ENCODE measurements around the gene WASL.
"Not testable (repeated sequence)": the region's sequence is repeated elsewhere in the genome, so short reads cannot be mapped to it uniquely, and the experiment has no call there.

WASL gene

GRCh38 chr7:123768493-123768892 lies 19.7 kb upstream of the WASL start:
- no peak for DNase-seq (ENCODE audit: low read depth)

- no peak for DNase-seq (ENCODE audit: low read depth)
These were observed 14.4 kb upstream of the WASL start for GRCh38 chr7:123763191-123763661.

- no peak for DNase-seq (ENCODE audit: low read depth)
These were observed 12.9 kb upstream of the WASL start for GRCh38 chr7:123761729-123762128.

GRCh38 chr7:123757095-123757494 lies 8.3 kb upstream of the WASL start:
- DNase-seq (ENCODE audit: low read depth): no peak

DNA sequence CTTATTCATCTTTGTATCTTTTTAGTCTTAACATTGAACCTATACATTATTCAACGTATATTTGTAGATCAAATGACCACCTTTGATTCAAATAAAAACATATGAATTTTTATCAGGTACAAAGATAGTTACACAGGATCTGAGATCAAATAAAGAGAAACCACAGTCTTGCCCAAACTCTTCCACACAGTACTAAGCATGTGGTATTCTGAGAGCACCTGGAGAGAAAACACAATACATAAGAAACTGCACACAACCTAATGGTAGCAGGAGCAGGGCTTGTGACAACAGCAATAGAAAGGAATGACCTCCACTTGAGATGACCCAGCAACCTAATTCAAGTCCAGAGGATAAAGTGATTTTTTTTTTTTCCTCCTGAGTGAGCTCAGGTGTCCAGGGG lies 6.5 kb upstream of the WASL start:
- no peak for DNase-seq (ENCODE audit: low read depth)

GRCh38 chr7:123754271-123754871 lies 5.6 kb upstream of the WASL start:
- no peak for DNase-seq (ENCODE audit: low read depth)

GRCh38 chr7:123752534-123752933 lies 3.7 kb upstream of the WASL start:
- no peak for DNase-seq (ENCODE audit: low read depth)

GRCh38 chr7:123751821-123752220 lies 3.0 kb upstream of the WASL start:
- no peak for DNase-seq (ENCODE audit: low read depth)

DNA sequence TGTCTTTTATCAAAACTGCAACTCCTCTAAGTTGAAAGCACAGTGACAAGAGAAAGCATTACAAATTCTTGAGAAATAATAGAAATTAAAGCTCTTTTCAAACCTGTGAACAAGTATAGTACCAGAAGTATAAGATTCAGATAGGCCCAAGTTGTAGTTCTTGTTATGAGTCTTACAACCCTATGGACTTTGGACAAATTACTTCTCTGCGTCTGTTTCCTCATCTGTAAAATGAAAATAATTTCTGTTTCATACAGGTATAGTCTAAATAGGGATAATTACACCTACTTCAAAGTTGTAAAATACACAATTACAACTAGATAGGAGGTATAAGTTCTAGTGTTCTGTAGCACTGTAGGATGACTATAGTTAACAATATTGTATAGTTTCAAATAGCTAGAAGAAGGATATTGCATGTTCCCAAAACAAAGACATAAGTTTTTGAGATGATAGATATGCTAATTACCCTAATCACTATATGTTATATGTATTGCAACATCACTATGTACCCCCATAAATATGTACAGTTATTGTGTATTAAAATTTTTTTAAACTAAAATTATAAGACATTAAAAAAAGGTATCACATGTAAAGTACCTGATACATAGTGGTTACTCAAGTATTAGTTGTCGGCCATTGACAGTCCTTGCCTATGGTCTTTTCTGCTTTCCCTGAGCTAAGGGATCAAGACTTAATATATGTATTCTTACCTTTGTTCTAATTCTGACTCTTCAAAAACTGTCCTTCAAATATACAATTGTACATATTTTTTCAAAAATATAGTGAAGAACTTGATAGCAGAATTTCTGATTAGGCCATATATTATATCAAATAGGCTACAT lies 1.8 kb upstream of the WASL start:
- DNase-seq (ENCODE audit: low read depth): no peak

DNA sequence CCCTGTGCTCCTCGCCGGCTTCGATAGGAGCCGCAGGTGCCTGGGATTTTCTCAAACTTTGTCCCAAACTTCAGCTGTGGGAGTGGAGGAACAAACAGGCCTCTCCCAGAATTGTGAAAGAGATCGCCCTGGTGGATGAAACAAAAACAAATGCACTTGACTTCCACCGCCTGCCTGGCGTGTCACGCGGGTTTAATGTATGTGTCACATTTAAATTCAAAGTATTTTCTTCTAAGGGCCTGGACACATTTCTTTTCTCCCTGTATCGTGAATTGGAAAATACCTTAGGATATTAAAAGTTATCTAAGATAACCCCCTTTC lies 694 bp upstream of the WASL start:
- no peak for DNase-seq (ENCODE audit: low read depth)

DNA sequence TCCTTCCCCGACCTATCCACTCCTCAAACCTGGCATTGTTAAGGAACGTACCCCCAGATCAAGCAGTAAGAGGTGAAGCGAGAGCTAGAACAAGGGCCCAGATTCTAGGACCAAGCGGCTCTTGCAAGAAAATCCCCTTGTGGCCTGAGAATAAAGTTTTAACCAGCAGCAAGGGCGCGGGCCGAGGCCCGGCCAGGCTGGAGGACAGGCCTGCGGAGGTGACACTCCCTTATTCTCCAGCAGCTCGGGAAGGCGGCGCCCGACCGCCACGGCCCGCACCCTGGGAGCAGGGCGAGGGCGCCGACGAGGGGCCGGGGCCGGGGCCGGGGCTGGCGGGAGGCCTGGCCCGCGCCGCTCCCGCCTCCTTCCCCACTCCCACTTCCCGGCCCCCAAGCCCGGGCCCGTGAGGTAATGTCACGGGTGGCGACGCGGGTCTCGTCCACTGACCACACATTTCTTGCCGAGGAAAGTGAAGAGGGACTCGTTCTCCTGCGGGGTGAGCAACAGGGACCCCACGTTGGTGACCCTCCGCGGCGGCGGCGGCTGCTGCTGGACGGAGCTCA lies 551 bp downstream of the WASL start:
- no peak for DNase-seq (ENCODE audit: low read depth)

DNA sequence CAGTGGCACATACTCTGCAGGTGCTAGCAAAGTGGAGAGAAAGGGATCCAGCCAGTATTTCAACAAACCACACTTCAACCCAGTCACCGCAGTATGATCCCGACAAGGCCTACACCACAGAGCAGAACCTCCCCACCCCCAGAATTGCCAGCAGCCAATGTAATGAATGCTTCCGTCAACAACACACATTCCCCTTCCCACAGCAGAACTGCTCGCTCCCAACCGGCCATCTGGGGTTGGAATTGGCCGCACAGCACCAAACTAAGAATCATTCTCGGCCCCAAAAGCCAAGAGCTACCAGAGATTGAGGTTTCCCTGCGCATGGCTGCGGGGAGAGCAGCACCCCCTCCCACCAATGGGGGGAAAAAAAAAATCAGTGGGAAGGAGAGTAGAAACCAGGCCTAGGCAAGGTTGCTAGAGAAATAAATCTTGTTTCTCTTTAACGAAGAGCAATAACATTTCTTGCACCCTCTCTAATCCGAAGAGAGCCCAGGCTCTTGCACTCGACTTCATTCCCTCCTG lies 1.1 kb downstream of the WASL start:
- DNase-seq (ENCODE audit: low read depth): no peak

- DNase-seq (ENCODE audit: low read depth): no peak
These were observed 1.8 kb downstream of the WASL start for GRCh38 chr7:123746931-123747488.

DNA sequence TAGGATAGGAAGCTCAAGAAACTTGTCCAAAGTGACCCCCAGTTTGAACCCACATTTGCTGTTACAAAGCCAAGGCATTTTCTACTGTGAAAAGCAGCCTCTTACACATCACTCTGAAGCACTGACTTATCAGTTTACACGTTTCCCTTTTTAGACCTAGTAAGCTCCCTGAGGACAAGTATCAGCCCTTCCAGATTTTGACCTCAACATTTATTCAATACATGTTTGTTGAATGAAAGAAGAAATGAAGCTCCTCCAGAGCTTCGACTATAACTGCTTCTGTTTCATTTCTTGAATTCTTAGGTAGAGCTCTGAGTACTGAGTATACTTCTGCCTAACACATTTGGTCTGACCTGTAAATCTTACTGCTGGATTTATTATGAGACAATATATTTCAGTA lies 2.7 kb downstream of the WASL start:
- DNase-seq (ENCODE audit: low read depth): no peak

DNA sequence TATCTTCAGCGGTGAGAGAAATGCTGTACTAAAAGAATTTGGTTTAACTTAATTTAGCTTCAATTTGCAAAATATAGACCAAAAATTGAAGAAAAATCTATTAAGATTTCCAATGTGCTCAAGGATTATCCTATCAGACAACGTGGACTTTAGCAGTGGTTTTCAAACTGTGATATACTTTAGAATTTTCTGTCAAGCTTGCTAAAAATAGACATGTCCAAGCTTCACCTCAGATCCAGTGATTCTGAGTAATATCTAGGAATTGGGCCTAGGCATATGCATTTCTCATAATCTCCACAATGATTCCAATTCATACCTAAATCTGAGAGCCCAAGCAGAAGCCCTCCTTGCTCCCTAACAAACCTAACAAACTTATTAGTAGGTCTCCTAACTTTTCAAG lies 3.4 kb downstream of the WASL start:
- DNase-seq (ENCODE audit: low read depth): no peak

GRCh38 chr7:123744416-123744815 lies 4.4 kb downstream of the WASL start:
- no peak for DNase-seq (ENCODE audit: low read depth)

- no peak for DNase-seq (ENCODE audit: low read depth)
These were observed 6.9 kb downstream of the WASL start for GRCh38 chr7:123741940-123742339.

DNA sequence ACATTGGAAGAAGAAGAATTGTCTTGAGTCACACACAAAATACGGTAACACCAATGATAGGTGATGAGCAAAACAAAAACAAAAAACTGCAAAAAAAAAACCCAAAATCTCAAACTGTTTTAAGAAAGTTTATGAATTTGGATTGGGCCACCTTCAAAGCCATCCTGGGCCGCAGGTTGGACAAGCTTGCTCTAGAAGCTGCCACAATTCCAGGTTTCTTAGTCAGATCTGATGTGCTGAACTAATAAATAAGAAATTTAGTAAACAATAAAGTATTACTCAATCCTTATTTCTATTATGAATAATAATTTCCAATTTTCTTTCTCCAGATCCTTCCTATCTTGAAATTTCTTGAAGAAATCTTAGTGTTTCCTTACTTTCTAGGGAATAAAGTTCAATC lies 10.0 kb downstream of the WASL start:
- no peak for DNase-seq (ENCODE audit: low read depth)

DNA sequence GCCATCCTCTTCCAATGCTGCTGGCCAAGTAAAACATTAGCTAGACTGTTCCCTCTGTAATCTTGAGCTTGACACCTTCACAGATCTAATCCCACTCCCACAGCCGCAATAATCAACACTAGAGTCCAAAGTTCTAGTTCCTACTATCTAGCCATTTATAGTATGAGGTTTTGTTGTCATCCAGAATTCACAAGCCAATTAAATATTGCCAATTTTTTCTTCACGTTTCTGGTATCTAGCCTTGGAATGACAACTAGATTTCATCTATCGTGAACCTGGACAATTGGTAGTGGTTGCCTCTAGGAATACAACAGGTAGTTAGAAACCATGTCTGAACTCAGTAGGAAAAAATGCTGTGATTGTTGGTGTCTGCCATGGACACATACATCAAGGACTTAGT lies 10.4 kb downstream of the WASL start:
- no peak for DNase-seq (ENCODE audit: low read depth)

GRCh38 chr7:123737168-123737674 lies 11.6 kb downstream of the WASL start:
- DNase-seq (ENCODE audit: low read depth): not testable (repeated sequence)

- no peak for DNase-seq (ENCODE audit: low read depth)
These were observed 13.3 kb downstream of the WASL start for GRCh38 chr7:123735539-123735938.

DNA sequence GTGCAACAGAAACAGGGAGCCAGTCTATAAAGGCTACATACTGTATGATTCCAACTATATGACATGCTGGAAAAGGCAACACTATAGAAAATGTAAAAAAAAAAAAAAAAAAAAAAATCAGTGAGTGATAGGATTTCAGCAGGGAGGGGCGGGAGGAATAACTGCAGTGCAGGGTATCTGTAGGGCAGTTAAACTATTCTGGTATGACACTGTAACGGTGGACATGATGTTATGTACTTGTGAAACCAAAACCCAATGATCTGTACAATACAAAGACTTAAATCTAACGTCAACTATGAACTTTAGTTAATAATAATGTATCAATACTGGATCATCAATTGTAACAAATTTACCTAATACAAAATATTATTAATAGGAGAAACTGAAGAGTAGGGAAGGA lies 14.3 kb downstream of the WASL start:
- no peak for DNase-seq (ENCODE audit: low read depth)
